HCT116 (cell line): ENCODE data around the gene UBN1. TPM values are rescaled to one million over a fixed set of nuclear protein-coding genes. Genes with fewer than 3 reads are reported as not detected.

Experiments used
- ATAC-seq: fragments of 200-7000 bp; cut with Tn5 transposase; 2 replicates; pipeline ENCODE4 v1.9.1; 2020; ENCODE audit warnings: mild to moderate bottlenecking, moderate library complexity
- BruUV-seq: library from RNA; stranded (reverse); fragments of 400-500 nt; replicated peaks from 2 replicates; lab custom pipeline; 2021; lab: Mats Ljungman, UMichigan
- CTCF ChIA-PET: fragments of 300-600 bp; sonication (Branson Sonifier 250); formaldehyde crosslinking; loops from one replicate; lab custom pipeline; 2021; ENCODE audit warnings: antibody characterized with exemption; lab: Charles Lee
- POLR2A ChIA-PET: fragments of 300-600, 350-600 bp; sonication (Branson Sonifier 250); formaldehyde crosslinking; loops from one replicate; lab custom pipeline; 2021; ENCODE audit warnings: antibody characterized with exemption; lab: Charles Lee
- RAD21 ChIA-PET, 2 experiments: fragments of 300-600 bp; sonication (Branson Sonifier 250); formaldehyde crosslinking; loops; one replicate each; lab custom pipeline; 2023; ENCODE audit warnings: low total read pairs in 2 of 2; ENCODE audit not compliant: uncharacterized antibody in 2 of 2, unreplicated experiment in 2 of 2, low non-redundant PET in 1 of 2; lab: Charles Lee
- DNase-seq: peaks from one replicate; pipeline ENCODE4 v3.0.0-alpha.2; 2010; ENCODE audit warnings: low read depth, low spot score
- H2AFZ ChIP-seq: fragments of 200-600 bp; shearing (Covaris generic), sonication (generic); 2 replicates; pipeline ENCODE4 v1.6.1; 2017; ENCODE audit warnings: low read depth, mixed run types, mixed read lengths, antibody characterized with exemption, low read length; ENCODE audit not compliant: poor library complexity, severe bottlenecking
- H3K27ac ChIP-seq: 2 replicates; pipeline ENCODE4 v1.5.1; 2012; ENCODE audit warnings: low read depth, low read length
- H3K27me3 ChIP-seq: fragments of 200-600 bp; sonication (generic); 2 replicates; pipeline ENCODE4 v1.6.1; 2016; ENCODE audit warnings: mixed run types, low read length, mixed read lengths; ENCODE audit not compliant: insufficient read depth
- H3K36me3 ChIP-seq, 2 experiments: fragments of 200-500 bp in 1 of 2; fragments of 200-600 bp in 1 of 2; sonication (Bioruptor generic) in 1 of 2; sonication (generic) in 1 of 2; 2 replicates each; pipeline versions ENCODE4 v1.5.1 to v1.6.1; 2014 to 2016; ENCODE audit warnings: low read length in 2 of 2, inconsistent platforms in 1 of 2, mixed read lengths in 1 of 2, mixed run types in 1 of 2; ENCODE audit not compliant: insufficient read depth in 2 of 2, control insufficient read depth in 1 of 2
- H3K4me1 ChIP-seq, 2 experiments: fragments of 200-600 bp in 1 of 2; sonication (generic) in 1 of 2; 2 replicates each; pipeline versions ENCODE4 v1.5.1 to v1.6.1; 2012 to 2017; ENCODE audit warnings: low read length in 2 of 2, inconsistent platforms in 1 of 2, mild to moderate bottlenecking in 1 of 2, mixed read lengths in 1 of 2, mixed run types in 1 of 2, moderate library complexity in 1 of 2; ENCODE audit not compliant: insufficient read depth in 2 of 2, control insufficient read depth in 1 of 2
- H3K4me2 ChIP-seq: fragments of 200-600 bp; sonication (generic); 2 replicates; pipeline ENCODE4 v1.6.1; 2017; ENCODE audit warnings: mixed run types, low read length, mixed read lengths
- H3K4me3 ChIP-seq, 2 experiments: fragments of 200-600 bp in 1 of 2; sonication (generic) in 1 of 2; replicated peaks in 1 of 2; 2 replicates each; pipeline ENCODE4 v1.5.1; 2011 to 2016; ENCODE audit warnings: low read length in 2 of 2, control low read depth in 1 of 2, low read depth in 1 of 2, mild to moderate bottlenecking in 1 of 2, mixed read lengths in 1 of 2, mixed run types in 1 of 2
- H3K79me2 ChIP-seq: fragments of 200-600 bp; sonication (generic); 2 replicates; pipeline ENCODE4 v1.6.1; 2017; ENCODE audit warnings: mild to moderate bottlenecking, mixed run types, low read length, moderate library complexity, mixed read lengths; ENCODE audit not compliant: insufficient read depth
- H3K9ac ChIP-seq: fragments of 200-600 bp; sonication (generic); 2 replicates; pipeline ENCODE4 v1.6.1; 2016; ENCODE audit warnings: low read length, mixed read lengths
- H3K9me2 ChIP-seq: fragments of 200-600 bp; sonication (generic), shearing (Covaris generic); 2 replicates; pipeline ENCODE4 v1.6.1; 2017; ENCODE audit warnings: mixed run types, mild to moderate bottlenecking, moderate library complexity; ENCODE audit not compliant: insufficient read depth
- H3K9me3 ChIP-seq, 2 experiments: fragments of 200-500 bp in 1 of 2; fragments of 200-600 bp in 1 of 2; sonication (Bioruptor generic) in 1 of 2; sonication (generic) in 1 of 2; 2 replicates each; pipeline ENCODE4 v1.6.1; 2014 to 2017; ENCODE audit warnings: low read length in 2 of 2, mixed read lengths in 2 of 2, inconsistent platforms in 1 of 2, low read depth in 1 of 2, mild to moderate bottlenecking in 1 of 2, mixed run types in 1 of 2, moderate library complexity in 1 of 2; ENCODE audit not compliant: control insufficient read depth in 1 of 2, insufficient read depth in 1 of 2
- H4K20me1 ChIP-seq: fragments of 200-600 bp; sonication (generic), shearing (Covaris generic); 2 replicates; pipeline ENCODE4 v1.6.1; 2017; ENCODE audit warnings: mixed run types, mild to moderate bottlenecking, moderate library complexity; ENCODE audit not compliant: insufficient read depth
- CBX3 ChIP-seq: IDR thresholded peaks from 2 replicates; pipeline ENCODE4 v1.6.1; 2012; ENCODE audit warnings: low read depth
- EGR1 ChIP-seq: IDR thresholded peaks from 2 replicates; pipeline ENCODE4 v1.6.1; 2012; ENCODE audit warnings: low read depth
- ELF1 ChIP-seq: IDR thresholded peaks from 2 replicates; pipeline ENCODE4 v1.6.1; 2012; ENCODE audit warnings: low read depth, borderline replicate concordance
- EZH2phosphoT487 ChIP-seq: fragments of 200-600 bp; IDR thresholded peaks from 2 replicates; pipeline ENCODE4 v1.6.1; 2018; ENCODE audit warnings: antibody characterized with exemption, borderline replicate concordance
- POLR2A ChIP-seq: IDR thresholded peaks from 2 replicates; pipeline ENCODE4 v1.7.0; 2011; ENCODE audit warnings: borderline replicate concordance; ENCODE audit not compliant: insufficient read depth, insufficient read length; ENCODE audit errors: extremely low read depth
- POLR2AphosphoS5 ChIP-seq: IDR thresholded peaks from 2 replicates; pipeline ENCODE4 v1.6.1; 2011; ENCODE audit warnings: mild to moderate bottlenecking, low read depth, low read length, moderate library complexity
- REST ChIP-seq: IDR thresholded peaks from 2 replicates; pipeline ENCODE4 v1.6.1; 2012; ENCODE audit warnings: low read depth
- YY1 ChIP-seq: IDR thresholded peaks from 2 replicates; pipeline ENCODE4 v1.6.1; 2011; ENCODE audit warnings: low read length, low read depth, moderate library complexity, mild to moderate bottlenecking; ENCODE audit not compliant: insufficient replicate concordance; ENCODE audit errors: extremely low read depth
- ZNF274 ChIP-seq: fragments of 200-500 bp; sonication (Bioruptor generic); IDR thresholded peaks from 2 replicates; pipeline ENCODE4 v1.6.1; 2014; ENCODE audit warnings: mild to moderate bottlenecking, low read depth, low read length, inconsistent platforms
- intact Hi-C: fragments of 100-400 bp; cut with micrococcal nuclease; formaldehyde crosslinking; loops from 2 replicates; pipeline ENCODE4 v1.10.0; 2022
- total RNA-seq: library from RNA; stranded (reverse); gene quantifications from one replicate; pipeline ENCODE4 v1.2.1, GENCODE V29; 2021; ENCODE audit not compliant: unreplicated experiment

Gene UBN1
- total RNA-seq, 1 experiment from 2014 or later: 31.9 TPM

GRCh38 chr16:4826980-4827379, 20.3 kb upstream of the UBN1 start:
- H3K4me3 ChIP-seq: no peak overlapping the region
- no TSS peak for BruUV-seq
- TF ChIP-seq REST (no peak), EZH2phosphoT487 (no peak), ELF1 (no peak)
- TF ChIP-seq, all 23 proteins: peak for 0
- Histone ChIP-seq H3K9me2 (no peaks in the 10 kb centered on the region), H3K4me1 (no peaks in the 10 kb centered on the region), H3K9ac (no peak overlapping the region), H4K20me1 (no peaks in the 10 kb centered on the region), H3K79me2 (peaks cover 7% of the 10 kb centered on the region; the same call in 1 of the 2 replicates), H3K27ac (no peak overlapping the region), H3K9me3 (no peaks in the 10 kb centered on the region), H3K27me3 (no peaks in the 10 kb centered on the region), H3K4me2 (no peak overlapping the region), H3K36me3 (peaks cover 54 to 65% of the 10 kb centered on the region in 2 experiments), H2AFZ (no peak overlapping the region)
- ATAC-seq: no peak
- no peak for DNase-seq
- intact Hi-C loops: no loop called here
- POLR2A ChIA-PET: no interaction called here
- CTCF ChIA-PET: no interaction called here
- RAD21 ChIA-PET: no interaction called here

- intact Hi-C loops: no loop called here
- ChIA-PET POLR2A (no interaction called here), CTCF (no interaction called here), RAD21 (no interaction called here)
- no peak overlapping the region for H2AFZ ChIP-seq
- H3K9me3 ChIP-seq: no peaks in the 10 kb centered on the region
- no peak overlapping the region for H3K4me3 ChIP-seq
- H3K79me2 ChIP-seq: peaks cover 8% of the 10 kb centered on the region; the same call in 1 of the 2 replicates
- H3K27ac ChIP-seq: no peak overlapping the region
- H3K4me2 ChIP-seq: no peak overlapping the region
- H3K4me1 ChIP-seq: no peaks in the 10 kb centered on the region
- H4K20me1 ChIP-seq: no peaks in the 10 kb centered on the region
- no peaks in the 10 kb centered on the region for H3K27me3 ChIP-seq
- H3K9ac ChIP-seq: no peak overlapping the region
- DNase-seq (no peak), ATAC-seq (no peak)
- no TSS peak for BruUV-seq
- H3K9me2 ChIP-seq: no peaks in the 10 kb centered on the region
- peaks cover 58 to 66% of the 10 kb centered on the region in 2 experiments for H3K36me3 ChIP-seq
- TF ChIP-seq REST (no peak), POLR2A (no peak), YY1 (no peak), ZNF274 (no peak), CBX3 (no peak), POLR2AphosphoS5 (no peak), EGR1 (no peak)
These were observed 18.5 kb upstream of the UBN1 start for GRCh38 chr16:4828567-4829321.
